ENCODE results near the gene TMEM255B. TPM values are rescaled to one million over a fixed set of nuclear protein-coding genes. Genes with fewer than 3 reads are reported as not detected.

TMEM255B gene
- total RNA-seq, 2 donors from 2014 or later = 0.96 to 4.6 TPM

GRCh38 chr13:113855931-113856715 lies 97.1 kb downstream of the TMEM255B start:
- Histone ChIP-seq H3K9me3 (no peaks in the 10 kb centered on the region), H3K27ac (peak overlapping the region in 1 of 2 donors; percentile 9), H3K36me3 (no peaks in the 10 kb centered on the region), H3K27me3 (replicated peaks; ENCODE audit: insufficient read depth) (no peaks in the 10 kb centered on the region), H3K4me1 (replicated peaks) (peaks cover 23% of the 10 kb centered on the region), H3K4me3 (no peak overlapping the region)
- 86% methylated on average over 21 of the region's 25 CpGs for WGBS
- no peak for TF ChIP-seq POLR2A (IDR thresholded peaks at IDR 0.05)
- TF ChIP-seq CTCF (IDR thresholded peaks at IDR 0.05) = no peak
- TF ChIP-seq POLR2AphosphoS5 (IDR thresholded peaks at IDR 0.05) = no peak
- no peak for DNase-seq (ENCODE audit: low spot score)
- intact Hi-C loops (cut with DNase I) = no loop called here

- WGBS = 46% methylated on average over 9 of the region's 9 CpGs
- Histone ChIP-seq H3K27me3 (replicated peaks; ENCODE audit: insufficient read depth) (no peaks in the 10 kb centered on the region), H3K4me3 (no peak overlapping the region), H3K4me1 (replicated peaks) (peaks cover 23% of the 10 kb centered on the region), H3K27ac (no peak overlapping the region), H3K9me3 (no peaks in the 10 kb centered on the region), H3K36me3 (no peaks in the 10 kb centered on the region)
- intact Hi-C loops (cut with DNase I) = no loop called here
- peak; percentile 34 for TF ChIP-seq POLR2AphosphoS5 (IDR thresholded peaks at IDR 0.05)
- no peak for TF ChIP-seq CTCF (IDR thresholded peaks at IDR 0.05)
- DNase-seq (ENCODE audit: low spot score) = no peak
Observed at GRCh38 chr13:113856716-113857065, 97.7 kb downstream of the TMEM255B start.

- no peak overlapping the region for H3K4me3 ChIP-seq
- TF ChIP-seq POLR2A (IDR thresholded peaks at IDR 0.05) = no peak
- TF ChIP-seq CTCF (IDR thresholded peaks at IDR 0.05) = no peak
- TF ChIP-seq POLR2AphosphoS5 (IDR thresholded peaks at IDR 0.05) = no peak
- no peak overlapping the region for H3K27ac ChIP-seq
- no peaks in the 10 kb centered on the region for H3K9me3 ChIP-seq
- no peak for DNase-seq (ENCODE audit: low spot score)
- peaks cover 23% of the 10 kb centered on the region for H3K4me1 ChIP-seq (replicated peaks)
- no peaks in the 10 kb centered on the region for H3K27me3 ChIP-seq (replicated peaks; ENCODE audit: insufficient read depth)
- intact Hi-C loops (cut with DNase I) = no loop called here
- H3K36me3 ChIP-seq = no peaks in the 10 kb centered on the region
- 52% methylated on average over 20 of the region's 20 CpGs for WGBS
Observed at GRCh38 chr13:113857531-113858195, 98.6 kb downstream of the TMEM255B start.

- 95% methylated on average over 4 of the region's 4 CpGs for WGBS
- Histone ChIP-seq H3K4me1 (replicated peaks) (peaks cover 13% of the 10 kb centered on the region), H3K27ac (no peak overlapping the region), H3K36me3 (no peaks in the 10 kb centered on the region), H3K27me3 (replicated peaks; ENCODE audit: insufficient read depth) (no peaks in the 10 kb centered on the region), H3K9me3 (no peaks in the 10 kb centered on the region), H3K4me3 (no peak overlapping the region)
- intact Hi-C loops (cut with DNase I) = loop anchor here (5.0 kb wide), 3 partner anchors 37 to 88 kb away; no protein-coding TSS in a partner anchor
- TF ChIP-seq POLR2A (IDR thresholded peaks at IDR 0.05) (no peak), CTCF (IDR thresholded peaks at IDR 0.05) (no peak), POLR2AphosphoS5 (IDR thresholded peaks at IDR 0.05) (no peak)
- DNase-seq (ENCODE audit: low spot score) = no peak
Observed at GRCh38 chr13:113859311-113860050, 100.5 kb downstream of the TMEM255B start.

All from prostate gland (tissue), 2 donors.